ENCODE measurements around the gene THSD4. TPM values are rescaled to one million over a fixed set of nuclear protein-coding genes. Genes with fewer than 3 reads are reported as not detected.

The THSD4 gene
- total and polyA plus RNA-seq, 2 of the 8 experiments (the other 6 are each of a cell fraction or from before 2014, with no cell fraction given) = 2.5 to 6.2 TPM

- no peak overlapping the region for H3K56ac ChIP-seq (replicated peaks; ENCODE audit: insufficient read length, low read depth, low read length)
- H3K4me1 ChIP-seq (replicated peaks in 1 of 4; ENCODE audit: control insufficient read depth in 3 of 4, insufficient read depth in 4 of 4, low read length in 3 of 4) = peaks cover 5 to 15% (median 7%) of the 10 kb centered on the region in 4 experiments; a peak in 4 of 7 replicates
- no peak overlapping the region for H3K23ac ChIP-seq (ENCODE audit: insufficient read length)
- H4K8ac ChIP-seq (ENCODE audit: extremely low read depth, insufficient read depth, low read length) = no peak overlapping the region
- no peaks in the 10 kb centered on the region for H3K36me3 ChIP-seq (ENCODE audit: control insufficient read depth in 2 of 4, insufficient read depth in 4 of 4, low read length in 3 of 4)
- H3K27ac ChIP-seq (ENCODE audit: low read depth, low read length) = no peak overlapping the region
- H2AK5ac ChIP-seq (ENCODE audit: low read depth, low read length) = no peak overlapping the region
- H3K14ac ChIP-seq (ENCODE audit: insufficient read length) = no peak overlapping the region
- H3K4me2 ChIP-seq (ENCODE audit: insufficient read depth in 1 of 2, low read depth in 2 of 2, low read length in 2 of 2) = no peak overlapping the region
- no peaks in the 10 kb centered on the region for H3K79me2 ChIP-seq (ENCODE audit: control insufficient read depth in 1 of 2, insufficient read depth in 2 of 2, low read length in 2 of 2)
- TF ChIP-seq POLR2A (IDR thresholded peaks at IDR 0.05; ENCODE audit: control extremely low read depth in 1 of 2, low read depth in 2 of 2, low read length in 2 of 2) (no peak), ASH2L (IDR thresholded peaks at IDR 0.05; ENCODE audit: low read length) (no peak), POLR2AphosphoS5 (IDR thresholded peaks at IDR 0.05; ENCODE audit: low read depth, low read length) (no peak), RNF2 (IDR thresholded peaks at IDR 0.05; ENCODE audit: borderline replicate concordance, low read depth, low read length, missing control alignments, poor library complexity, severe bottlenecking) (no peak), SP2 (IDR thresholded peaks at IDR 0.05; ENCODE audit: low read length) (no peak), MAFK (IDR thresholded peaks at IDR 0.05; ENCODE audit: low read depth, low read length) (no peak), BCL11A (IDR thresholded peaks at IDR 0.05; ENCODE audit: low read depth in 2 of 2, low read length in 2 of 2) (no peak), HDAC2 (IDR thresholded peaks at IDR 0.05; ENCODE audit: borderline replicate concordance in 1 of 2, low read depth in 2 of 2, low read length in 2 of 2) (no peak), NRF1 (IDR thresholded peaks at IDR 0.05; ENCODE audit: low read depth, low read length) (no peak), E2F6 (IDR thresholded peaks at IDR 0.05) (no peak), KDM5A (IDR thresholded peaks at IDR 0.05; ENCODE audit: low read length) (no peak)
- no peaks in the 10 kb centered on the region for H3K23me2 ChIP-seq (ENCODE audit: low read depth, low read length)
- H3K79me1 ChIP-seq (ENCODE audit: low read depth, low read length) = no peaks in the 10 kb centered on the region; the same call in 1 of the 2 replicates
- no peak overlapping the region for H4K91ac ChIP-seq (replicated peaks; ENCODE audit: insufficient read length, low read length)
- H4K5ac ChIP-seq (ENCODE audit: insufficient read length, low read depth, low read length) = no peak overlapping the region
- H3K27me3 ChIP-seq (replicated peaks in 1 of 4; ENCODE audit: control insufficient read depth in 3 of 4, extremely low read depth in 1 of 4, insufficient read depth in 3 of 4, low read length in 3 of 4) = peaks cover 0 to 35% (median 24%) of the 10 kb centered on the region in 4 experiments; a peak in 6 of 7 replicates
- no peak for FAIRE-seq
- H3K4me3 ChIP-seq (ENCODE audit: extremely low read depth in 1 of 4, insufficient read depth in 2 of 4, low read depth in 3 of 4, low read length in 4 of 4) = no peak overlapping the region
- POLR2A ChIA-PET (ENCODE audit: partially characterized antibody) = no interaction called here
- DNase-seq (ENCODE audit: low read depth in 1 of 2, low spot score in 2 of 2) = no peak
- no peak overlapping the region for H3K4ac ChIP-seq (replicated peaks; ENCODE audit: insufficient read length, low read depth, low read length)
- H2BK5ac ChIP-seq (ENCODE audit: low read depth, low read length) = no peak overlapping the region
- H2BK15ac ChIP-seq (ENCODE audit: low read length) = no peak overlapping the region
- H3K9me3 ChIP-seq (ENCODE audit: insufficient read depth in 2 of 2, low read depth in 1 of 2, low read length in 1 of 2) = no peaks in the 10 kb centered on the region
- no peak overlapping the region for H2BK12ac ChIP-seq (ENCODE audit: low read depth, low read length)
- no peak overlapping the region for H2AFZ ChIP-seq (ENCODE audit: low read length)
- no peak overlapping the region for H2BK20ac ChIP-seq (ENCODE audit: low read length)
- CTCF ChIA-PET (ENCODE audit: partially characterized antibody) = no interaction called here
- no peak overlapping the region for H3K9ac ChIP-seq (replicated peaks in 1 of 4; ENCODE audit: extremely low read depth in 1 of 4, low read depth in 3 of 4, low read length in 3 of 4)
- no peak overlapping the region for H3K18ac ChIP-seq (ENCODE audit: extremely low read depth, low read length)
- peaks cover 0 to 2% of the 10 kb centered on the region in 2 experiments for H4K20me1 ChIP-seq (replicated peaks in 1 of 2; ENCODE audit: control insufficient read depth in 1 of 2, insufficient read depth in 2 of 2, low read length in 2 of 2)
- no peak overlapping the region for H2BK120ac ChIP-seq (replicated peaks; ENCODE audit: low read depth, low read length)
Observed at GRCh38 chr15:71088155-71088554, 27.1 kb upstream of the THSD4 start.

All from H1 (cell line).